Esophagus muscularis mucosa (tissue), 4 donors: ENCODE data around the gene MPPED1.

Experiments used
- CTCF ChIP-seq, 3 experiments: fragments of 200-600 bp in 2 of 3; fragments of 450-650 bp in 1 of 3; sonication (generic) in 2 of 3; IDR thresholded peaks; one replicate each; pipeline ENCODE4 v1.5.1; 2017 to 2019; ENCODE audit warnings: antibody characterized with exemption in 3 of 3, mild to moderate bottlenecking in 2 of 3, moderate library complexity in 1 of 3
- EP300 ChIP-seq: sonication (generic); formaldehyde crosslinking; IDR thresholded peaks from one replicate; pipeline ENCODE4 v1.6.1; 2017; ENCODE audit warnings: antibody characterized with exemption
- POLR2A ChIP-seq: fragments of 450-650 bp; IDR thresholded peaks from one replicate; pipeline ENCODE4 v1.6.1; 2017; ENCODE audit warnings: antibody characterized with exemption, moderate library complexity, mild to moderate bottlenecking, low read depth
- POLR2AphosphoS5 ChIP-seq, 2 donors: sonication (generic); formaldehyde crosslinking; IDR thresholded peaks; one replicate each; pipeline ENCODE4 v1.6.1; 2017; ENCODE audit warnings: antibody characterized with exemption in 2 of 2

DNA sequence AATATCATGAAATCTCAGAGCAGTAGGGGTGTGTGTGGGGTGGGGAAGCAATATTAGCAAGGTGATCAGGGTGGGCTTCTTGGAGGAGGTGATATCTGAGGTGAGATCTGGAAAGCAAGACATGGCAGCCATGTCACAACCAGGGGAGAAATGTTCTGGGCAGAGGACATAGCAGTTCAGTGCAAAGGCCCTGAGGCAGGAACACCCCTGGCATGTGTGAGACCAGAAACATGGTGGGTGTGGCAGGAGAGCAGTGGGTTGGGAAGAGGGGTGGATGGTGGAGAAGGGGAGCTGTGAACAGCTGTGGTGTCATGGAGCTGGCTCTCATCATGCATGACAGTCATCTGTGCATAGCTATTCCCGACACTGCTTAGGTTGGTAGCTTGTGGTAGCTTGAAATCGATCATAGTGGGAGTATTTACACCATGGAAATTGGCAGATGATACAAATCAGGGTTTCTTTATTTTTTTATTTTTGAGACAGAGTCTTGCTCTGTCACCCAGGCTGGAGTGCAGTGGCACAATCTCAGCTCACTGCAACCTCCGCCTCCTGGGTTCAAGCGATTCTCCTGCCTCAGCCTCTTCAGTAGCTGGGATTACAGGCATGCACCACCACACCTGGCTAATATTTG, 17.9 kb upstream of the MPPED1 start:
- TF ChIP-seq POLR2A: no peak
- no peak for TF ChIP-seq CTCF (IDR thresholded peaks at IDR 0.05)
- TF ChIP-seq POLR2AphosphoS5 (IDR thresholded peaks at IDR 0.05): no peak
- TF ChIP-seq EP300: no peak
